C1 segment of cervical spinal cord (tissue), 14 donors: Measurements from ENCODE around the gene MINDY2.
A peak's percentile ranks its signal among the peaks of the same experiment; 100 is the strongest.

Source experiments
- DNase-seq, 14 donors: peaks; one replicate each; lab custom pipeline; 2025; lab: John Stamatoyannopoulos, UW

MINDY2 gene, protein sequence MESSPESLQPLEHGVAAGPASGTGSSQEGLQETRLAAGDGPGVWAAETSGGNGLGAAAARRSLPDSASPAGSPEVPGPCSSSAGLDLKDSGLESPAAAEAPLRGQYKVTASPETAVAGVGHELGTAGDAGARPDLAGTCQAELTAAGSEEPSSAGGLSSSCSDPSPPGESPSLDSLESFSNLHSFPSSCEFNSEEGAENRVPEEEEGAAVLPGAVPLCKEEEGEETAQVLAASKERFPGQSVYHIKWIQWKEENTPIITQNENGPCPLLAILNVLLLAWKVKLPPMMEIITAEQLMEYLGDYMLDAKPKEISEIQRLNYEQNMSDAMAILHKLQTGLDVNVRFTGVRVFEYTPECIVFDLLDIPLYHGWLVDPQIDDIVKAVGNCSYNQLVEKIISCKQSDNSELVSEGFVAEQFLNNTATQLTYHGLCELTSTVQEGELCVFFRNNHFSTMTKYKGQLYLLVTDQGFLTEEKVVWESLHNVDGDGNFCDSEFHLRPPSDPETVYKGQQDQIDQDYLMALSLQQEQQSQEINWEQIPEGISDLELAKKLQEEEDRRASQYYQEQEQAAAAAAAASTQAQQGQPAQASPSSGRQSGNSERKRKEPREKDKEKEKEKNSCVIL

GRCh38 chr15:58770857-58771620 lies at the start of gene MINDY2:
MINDY2 (plus strand) TSS chr15:58771302; CDS start chr15:58771396, 94 bp downstream.
- peak; percentile 83 to 99 (median 96) for DNase-seq

DNA sequence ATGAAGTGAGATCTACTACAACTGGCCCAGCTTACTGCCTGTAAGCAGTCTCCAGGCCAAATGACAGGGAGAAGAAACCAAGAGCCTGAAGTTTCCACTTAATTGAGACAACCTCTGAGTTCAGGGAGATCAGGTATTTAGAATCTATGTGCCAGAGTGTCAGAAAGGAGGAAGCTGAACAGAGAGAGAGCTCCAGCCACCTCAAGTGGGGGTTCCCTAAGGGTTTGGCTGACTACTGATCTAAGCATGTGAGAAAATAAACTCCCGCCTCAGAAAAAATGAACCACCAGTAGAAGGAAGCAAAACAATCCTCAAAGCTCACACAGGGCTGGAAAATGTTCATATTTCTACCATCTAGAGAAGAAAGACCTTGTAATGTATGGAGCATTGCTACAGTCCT lies 46.6 kb upstream of the MINDY2 start:
- no peak for DNase-seq

DNA sequence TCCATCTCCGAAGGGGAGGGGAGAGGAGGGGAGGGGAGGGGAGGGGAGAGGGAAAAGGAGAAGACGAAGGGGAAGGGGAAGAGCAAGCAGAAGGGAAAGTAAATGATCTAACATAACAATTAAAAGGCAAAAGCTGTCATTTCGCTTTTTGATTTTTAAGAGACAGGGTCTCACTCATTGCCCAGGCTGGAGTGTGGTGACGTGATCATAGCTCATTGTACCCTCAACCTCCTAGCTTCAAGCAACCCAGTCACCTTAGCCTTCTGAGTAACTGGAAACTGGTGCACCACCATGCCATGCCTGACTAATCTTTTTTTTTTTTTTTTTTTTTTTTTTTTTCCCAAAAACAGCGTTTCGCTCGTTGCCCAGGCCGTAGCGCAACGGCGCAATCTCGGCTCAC lies 44.2 kb upstream of the MINDY2 start:
- DNase-seq = no peak

- peak in 1 of 14 donors; percentile 23 for DNase-seq
Observed at GRCh38 chr15:58731756-58732535, 39.2 kb upstream of the MINDY2 start.

- no peak for DNase-seq
Observed at GRCh38 chr15:58732625-58733363, 38.3 kb upstream of the MINDY2 start.

DNA sequence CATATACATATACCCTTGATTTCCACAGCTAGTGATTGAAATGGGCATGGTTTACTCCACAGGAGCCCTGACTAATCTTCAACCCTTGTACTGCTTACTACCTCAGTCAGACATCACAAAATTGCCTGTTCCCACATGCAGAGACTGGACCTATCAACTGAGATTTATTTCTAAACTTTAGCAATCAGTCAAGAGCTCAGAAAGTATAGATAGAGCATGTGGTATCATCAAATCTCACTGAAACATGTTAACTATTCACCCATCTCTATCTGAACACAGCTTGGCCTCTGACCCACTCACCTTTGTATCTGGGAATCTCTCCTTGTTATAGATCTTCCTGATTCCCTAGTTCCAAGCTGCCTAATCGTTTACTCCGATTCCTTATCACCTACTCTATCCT lies 36.2 kb upstream of the MINDY2 start:
- no peak for DNase-seq

- no peak for DNase-seq
Observed at GRCh38 chr15:58736018-58736643, 35.0 kb upstream of the MINDY2 start.

GRCh38 chr15:58737298-58737697 lies 33.8 kb upstream of the MINDY2 start:
- no peak for DNase-seq

DNA sequence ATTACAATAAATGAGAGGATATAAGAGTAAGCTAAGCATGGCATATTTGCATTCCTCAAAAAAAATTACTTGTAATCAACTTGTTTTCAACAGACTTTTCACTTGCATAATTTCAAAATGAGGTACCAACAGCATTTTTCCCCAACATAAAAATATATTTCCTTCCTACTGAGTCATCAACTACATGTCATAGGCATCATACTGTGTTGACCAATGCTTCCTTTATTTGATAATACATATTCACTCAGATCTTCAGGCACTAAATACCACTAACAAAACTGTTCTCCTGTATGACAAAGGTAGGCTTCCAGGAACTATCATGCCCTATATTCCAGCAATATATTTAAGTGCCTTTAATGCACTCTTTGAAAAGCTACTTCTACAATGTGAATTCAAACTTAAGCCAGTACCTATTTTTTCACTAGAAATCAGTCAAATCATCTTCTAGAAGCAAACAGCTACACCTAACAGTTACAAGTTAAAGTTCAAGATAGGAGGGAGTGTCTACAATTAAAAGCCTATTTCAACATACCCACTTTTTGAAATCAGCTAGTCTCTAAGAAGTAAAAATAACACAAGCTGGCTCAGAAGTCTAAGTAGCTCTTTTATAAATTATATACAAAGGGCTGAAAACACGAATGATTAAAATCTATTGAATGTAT lies 32.9 kb upstream of the MINDY2 start:
- DNase-seq = no peak

GRCh38 chr15:58740436-58740835 lies 30.7 kb upstream of the MINDY2 start:
- DNase-seq = no peak

DNA sequence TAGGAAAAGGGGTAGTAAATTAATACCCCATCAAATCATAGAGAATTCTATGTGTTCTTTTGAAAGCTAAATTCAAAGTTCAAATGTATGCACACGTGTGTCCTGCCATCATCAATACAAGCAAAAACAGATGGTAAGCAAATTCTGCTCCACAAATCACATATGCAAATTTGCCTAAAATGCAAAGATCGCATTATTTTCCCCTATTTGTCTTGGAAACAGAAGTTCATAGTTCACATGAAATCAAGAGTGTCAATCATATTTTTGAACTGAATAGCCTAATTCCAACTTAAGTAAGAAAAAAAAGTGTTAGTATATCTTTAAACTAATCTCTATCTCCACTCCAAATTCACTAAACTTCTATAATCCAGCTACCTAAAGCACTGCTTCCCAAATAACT lies 30.1 kb upstream of the MINDY2 start:
- DNase-seq = no peak

GRCh38 chr15:58742022-58742813 lies 28.9 kb upstream of the MINDY2 start:
- no peak for DNase-seq

GRCh38 chr15:58742819-58743502 lies 28.1 kb upstream of the MINDY2 start:
- DNase-seq = no peak

DNA sequence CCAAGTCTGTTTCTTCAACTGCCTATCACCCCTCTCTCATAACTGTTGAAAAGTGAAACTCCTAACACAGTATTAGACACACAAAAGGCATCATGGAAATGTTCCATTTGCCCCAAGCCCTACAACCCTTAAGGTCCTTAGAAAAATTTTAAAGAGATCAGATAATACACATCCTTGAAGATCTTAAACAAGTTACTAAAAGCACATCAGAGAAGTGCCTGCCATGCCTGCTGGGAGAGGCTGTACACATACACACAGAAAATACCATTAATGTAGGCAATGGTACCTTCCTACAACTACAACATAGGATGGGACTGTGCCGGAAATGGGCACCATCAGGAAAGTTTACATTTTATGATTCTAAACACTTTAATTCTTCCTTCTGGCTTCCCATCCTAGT lies 24.9 kb upstream of the MINDY2 start:
- DNase-seq = no peak

DNA sequence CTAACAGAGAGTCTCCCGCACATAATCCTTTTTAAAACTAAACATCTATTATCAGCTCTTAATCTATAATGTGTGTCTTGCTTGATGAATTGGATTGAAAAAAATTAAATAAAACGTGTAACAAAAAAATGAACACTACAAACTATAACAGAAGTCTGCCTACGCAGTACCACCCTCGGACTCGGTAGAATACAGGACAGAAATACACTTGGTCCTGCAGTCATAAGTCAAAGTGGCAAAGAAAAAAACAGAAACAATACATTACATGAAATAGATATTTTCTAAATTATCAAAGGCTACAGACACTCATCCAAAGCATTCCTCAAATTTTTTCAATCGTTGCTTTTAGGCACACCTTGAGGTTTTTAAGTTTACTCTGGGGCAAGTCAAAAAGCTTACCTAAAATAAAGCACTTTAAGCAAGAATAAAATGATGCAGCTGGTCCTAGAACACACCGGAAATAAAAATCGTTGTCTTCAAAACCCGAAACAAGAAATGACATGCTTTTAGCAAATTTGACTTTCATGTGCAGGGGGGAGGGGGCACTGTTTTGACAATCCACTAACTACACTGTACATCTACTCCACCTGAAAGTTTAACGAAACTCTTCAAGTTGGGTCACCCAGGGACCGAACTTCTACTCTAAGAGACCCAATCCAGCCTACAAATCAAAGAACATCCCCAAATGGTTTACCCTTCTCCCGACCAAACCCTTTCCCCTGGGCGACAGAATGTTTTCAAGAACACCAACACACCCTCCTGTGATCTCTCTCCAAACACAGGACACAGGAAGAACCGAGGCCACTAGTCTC lies 22.9 kb upstream of the MINDY2 start:
- peak in 2 of 14 donors; percentile 37 to 65 for DNase-seq

DNA sequence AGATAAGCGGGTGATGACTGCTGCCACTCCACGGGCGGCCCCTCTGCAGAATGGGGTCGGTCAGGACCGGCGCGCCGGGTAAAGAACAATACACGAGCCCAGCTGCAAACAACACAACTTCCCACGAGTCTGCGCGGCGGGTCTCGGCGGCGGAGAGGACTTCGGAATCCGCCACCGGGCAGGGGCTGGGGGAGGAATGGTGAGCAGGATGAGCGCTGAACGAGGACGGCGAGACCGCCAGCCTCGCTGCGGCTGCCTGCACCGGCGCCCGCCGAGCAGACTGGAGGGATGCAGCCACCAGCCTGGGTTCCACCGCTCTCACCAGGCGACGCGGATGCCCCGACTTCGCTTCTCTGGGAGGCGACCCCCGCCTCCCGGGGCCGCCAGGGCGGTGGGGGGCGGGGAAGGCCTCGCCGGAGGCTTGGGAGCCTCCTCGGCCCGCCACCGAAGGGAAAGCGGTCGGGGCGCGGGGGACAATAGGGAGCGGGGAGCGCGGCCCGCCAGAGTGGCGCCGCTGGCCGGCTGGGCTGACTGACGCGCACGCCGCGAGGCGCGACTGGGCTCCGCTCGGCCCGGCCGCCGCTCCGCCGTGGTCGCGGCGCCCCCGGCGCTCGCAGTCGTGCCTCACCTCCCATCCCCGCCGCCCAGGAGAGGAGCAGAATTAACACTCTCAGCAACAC lies 22.1 kb upstream of the MINDY2 start:
- DNase-seq = peak in 12 of 14 donors; percentile 25 to 74 (median 49)
